ENCODE data around the gene GAS7.

GRCh38 chr17:10064536-10064935 lies 133.9 kb downstream of the GAS7 start:
- TF ChIP-seq ATF3 (IDR thresholded peaks at IDR 0.05) (no peak), REST (IDR thresholded peaks at IDR 0.05; ENCODE audit: low read depth) (no peak), RAD21 (IDR thresholded peaks at IDR 0.05; ENCODE audit: low read depth) (no peak), CTCF (IDR thresholded peaks at IDR 0.05 in 2 of 3, conservative IDR thresholded peaks at IDR 0.05 in 1 of 3; ENCODE audit: borderline replicate concordance in 1 of 3, insufficient read depth in 1 of 3, low read depth in 2 of 3, low read length in 2 of 3) (no peak), CEBPB (IDR thresholded peaks at IDR 0.05; ENCODE audit: low read depth) (no peak), JUND (IDR thresholded peaks at IDR 0.05) (no peak), ELF1 (IDR thresholded peaks at IDR 0.05; ENCODE audit: borderline replicate concordance, low read depth) (no peak), POLR2A (IDR thresholded peaks at IDR 0.05; ENCODE audit: borderline replicate concordance, extremely low read depth, insufficient read depth, insufficient read length) (no peak), POLR2AphosphoS5 (IDR thresholded peaks at IDR 0.05; ENCODE audit: low read depth, low read length) (no peak), SIN3A (IDR thresholded peaks at IDR 0.05; ENCODE audit: low read depth) (no peak), EZH2 (IDR thresholded peaks at IDR 0.05) (no peak), CBX3 (IDR thresholded peaks at IDR 0.05; ENCODE audit: low read depth) (no peak)

All from HCT116 (cell line).